Neural crest cell (in vitro differentiated cells): ENCODE measurements around the gene VPS18. TPM values are rescaled to one million over a fixed set of nuclear protein-coding genes. Genes with fewer than 3 reads are reported as not detected.

Experiments
- DNase-seq: peaks from one replicate; pipeline ENCODE4 v3.0.0; 2021; ENCODE audit warnings: low read depth, mixed read lengths, low spot score
- H3K27ac Mint-ChIP-seq: one replicate; pipeline ENCODE4 v1.8.0; 2021; ENCODE audit warnings: mild to moderate bottlenecking, mixed read lengths; ENCODE audit not compliant: unreplicated experiment
- H3K27me3 Mint-ChIP-seq: 2 replicates; pipeline ENCODE4 v1.8.0; 2021; ENCODE audit warnings: low read depth, mild to moderate bottlenecking, mixed read lengths
- H3K36me3 Mint-ChIP-seq: 2 replicates; pipeline ENCODE4 v1.8.0; 2021; ENCODE audit warnings: low read depth, mild to moderate bottlenecking, mixed read lengths
- H3K4me1 Mint-ChIP-seq: 2 replicates; pipeline ENCODE4 v1.8.0; 2021; ENCODE audit warnings: mixed read lengths
- H3K4me3 Mint-ChIP-seq: one replicate; pipeline ENCODE4 v1.8.0; 2021; ENCODE audit warnings: mild to moderate bottlenecking, mixed read lengths
- H3K9me3 Mint-ChIP-seq: 2 replicates; pipeline ENCODE4 v1.8.0; 2021; ENCODE audit warnings: mixed read lengths
- CTCF ChIP-seq: fragments of 200-600 bp; sonication (generic); conservative IDR thresholded peaks from 2 replicates; pipeline ENCODE4 v1.5.0; 2021; ENCODE audit warnings: antibody characterized with exemption, mild to moderate bottlenecking
- total RNA-seq: library from RNA; stranded (reverse); gene quantifications from 2 replicates; pipeline ENCODE4 v1.2.1, GENCODE V29; 2021

VPS18 gene
- total RNA-seq, 1 donor from 2014 or later = 28.2 TPM

GRCh38 chr15:40922608-40923005 lies 28.4 kb downstream of the VPS18 start:
- no peak for TF ChIP-seq CTCF
- Mint-ChIP-seq H3K27ac (no peak overlapping the region), H3K4me3 (no peak overlapping the region), H3K4me1 (peaks cover 20% of the 10 kb centered on the region), H3K36me3 (no peaks in the 10 kb centered on the region), H3K9me3 (no peaks in the 10 kb centered on the region), H3K27me3 (peaks cover 72% of the 10 kb centered on the region)
- DNase-seq = no peak

- Mint-ChIP-seq H3K4me1 (peaks cover 20% of the 10 kb centered on the region), H3K36me3 (no peaks in the 10 kb centered on the region), H3K27me3 (peaks cover 81% of the 10 kb centered on the region), H3K9me3 (no peaks in the 10 kb centered on the region), H3K27ac (no peak overlapping the region), H3K4me3 (no peak overlapping the region)
- no peak for TF ChIP-seq CTCF
- DNase-seq = no peak
Observed at GRCh38 chr15:40923551-40923950, 29.3 kb downstream of the VPS18 start.

- no peak for TF ChIP-seq CTCF
- Mint-ChIP-seq H3K9me3 (no peaks in the 10 kb centered on the region), H3K27me3 (peaks cover 94% of the 10 kb centered on the region), H3K4me1 (peaks cover 30% of the 10 kb centered on the region), H3K27ac (no peak overlapping the region), H3K36me3 (no peaks in the 10 kb centered on the region), H3K4me3 (peak overlapping the region; percentile 60)
- DNase-seq = no peak
Observed at GRCh38 chr15:40925495-40925862, 31.2 kb downstream of the VPS18 start.

GRCh38 chr15:40925863-40926658 lies 31.8 kb downstream of the VPS18 start:
- Mint-ChIP-seq H3K9me3 (no peaks in the 10 kb centered on the region), H3K27me3 (peaks cover 94% of the 10 kb centered on the region), H3K27ac (no peak overlapping the region), H3K4me1 (peaks cover 36% of the 10 kb centered on the region), H3K36me3 (no peaks in the 10 kb centered on the region), H3K4me3 (peak overlapping the region; percentile 66)
- DNase-seq = peak; percentile 43
- peak; percentile 15 for TF ChIP-seq CTCF

GRCh38 chr15:40926659-40927494 lies 32.6 kb downstream of the VPS18 start:
- no peak for TF ChIP-seq CTCF
- no peak for DNase-seq
- H3K27ac Mint-ChIP-seq = no peak overlapping the region

More at GRCh38 chr15:40926659-40927494, 32.6 kb downstream of the VPS18 start:
- Mint-ChIP-seq H3K27me3 (peaks cover 99% of the 10 kb centered on the region), H3K36me3 (no peaks in the 10 kb centered on the region), H3K4me3 (peak overlapping the region; percentile 66), H3K9me3 (no peaks in the 10 kb centered on the region), H3K4me1 (peaks cover 41% of the 10 kb centered on the region)
